Neural progenitor cell (in vitro differentiated cells): ENCODE measurements around the gene RSU1.

Experiments used
- EZH2 ChIP-seq: fragments of 200-600 bp; sonication (generic); IDR thresholded peaks from 2 replicates; pipeline ENCODE4 v1.6.1; 2017; ENCODE audit warnings: antibody characterized with exemption, mild to moderate bottlenecking, moderate library complexity
- TF ChIP-seq, protein P1 (sequence below): fragments of 200-600 bp; sonication (generic); IDR thresholded peaks from 2 replicates; pipeline ENCODE4 v1.5.1; 2017; ENCODE audit warnings: antibody characterized with exemption, mild to moderate bottlenecking

GRCh38 chr10:16689227-16689626 is 128.0 kb downstream of the RSU1 start:
- TF ChIP-seq, protein P1, sequence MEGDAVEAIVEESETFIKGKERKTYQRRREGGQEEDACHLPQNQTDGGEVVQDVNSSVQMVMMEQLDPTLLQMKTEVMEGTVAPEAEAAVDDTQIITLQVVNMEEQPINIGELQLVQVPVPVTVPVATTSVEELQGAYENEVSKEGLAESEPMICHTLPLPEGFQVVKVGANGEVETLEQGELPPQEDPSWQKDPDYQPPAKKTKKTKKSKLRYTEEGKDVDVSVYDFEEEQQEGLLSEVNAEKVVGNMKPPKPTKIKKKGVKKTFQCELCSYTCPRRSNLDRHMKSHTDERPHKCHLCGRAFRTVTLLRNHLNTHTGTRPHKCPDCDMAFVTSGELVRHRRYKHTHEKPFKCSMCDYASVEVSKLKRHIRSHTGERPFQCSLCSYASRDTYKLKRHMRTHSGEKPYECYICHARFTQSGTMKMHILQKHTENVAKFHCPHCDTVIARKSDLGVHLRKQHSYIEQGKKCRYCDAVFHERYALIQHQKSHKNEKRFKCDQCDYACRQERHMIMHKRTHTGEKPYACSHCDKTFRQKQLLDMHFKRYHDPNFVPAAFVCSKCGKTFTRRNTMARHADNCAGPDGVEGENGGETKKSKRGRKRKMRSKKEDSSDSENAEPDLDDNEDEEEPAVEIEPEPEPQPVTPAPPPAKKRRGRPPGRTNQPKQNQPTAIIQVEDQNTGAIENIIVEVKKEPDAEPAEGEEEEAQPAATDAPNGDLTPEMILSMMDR: no peak
- TF ChIP-seq EZH2: no peak
